C1 segment of cervical spinal cord (tissue), 14 donors: ENCODE results near the gene NEMF.
"Not testable (repeated sequence)": the region's sequence is repeated elsewhere in the genome, so short reads cannot be mapped to it uniquely, and the experiment has no call there.

Experiments
- DNase-seq, 14 donors: peaks; one replicate each; lab custom pipeline; 2025; lab: John Stamatoyannopoulos, UW

The NEMF gene, protein sequence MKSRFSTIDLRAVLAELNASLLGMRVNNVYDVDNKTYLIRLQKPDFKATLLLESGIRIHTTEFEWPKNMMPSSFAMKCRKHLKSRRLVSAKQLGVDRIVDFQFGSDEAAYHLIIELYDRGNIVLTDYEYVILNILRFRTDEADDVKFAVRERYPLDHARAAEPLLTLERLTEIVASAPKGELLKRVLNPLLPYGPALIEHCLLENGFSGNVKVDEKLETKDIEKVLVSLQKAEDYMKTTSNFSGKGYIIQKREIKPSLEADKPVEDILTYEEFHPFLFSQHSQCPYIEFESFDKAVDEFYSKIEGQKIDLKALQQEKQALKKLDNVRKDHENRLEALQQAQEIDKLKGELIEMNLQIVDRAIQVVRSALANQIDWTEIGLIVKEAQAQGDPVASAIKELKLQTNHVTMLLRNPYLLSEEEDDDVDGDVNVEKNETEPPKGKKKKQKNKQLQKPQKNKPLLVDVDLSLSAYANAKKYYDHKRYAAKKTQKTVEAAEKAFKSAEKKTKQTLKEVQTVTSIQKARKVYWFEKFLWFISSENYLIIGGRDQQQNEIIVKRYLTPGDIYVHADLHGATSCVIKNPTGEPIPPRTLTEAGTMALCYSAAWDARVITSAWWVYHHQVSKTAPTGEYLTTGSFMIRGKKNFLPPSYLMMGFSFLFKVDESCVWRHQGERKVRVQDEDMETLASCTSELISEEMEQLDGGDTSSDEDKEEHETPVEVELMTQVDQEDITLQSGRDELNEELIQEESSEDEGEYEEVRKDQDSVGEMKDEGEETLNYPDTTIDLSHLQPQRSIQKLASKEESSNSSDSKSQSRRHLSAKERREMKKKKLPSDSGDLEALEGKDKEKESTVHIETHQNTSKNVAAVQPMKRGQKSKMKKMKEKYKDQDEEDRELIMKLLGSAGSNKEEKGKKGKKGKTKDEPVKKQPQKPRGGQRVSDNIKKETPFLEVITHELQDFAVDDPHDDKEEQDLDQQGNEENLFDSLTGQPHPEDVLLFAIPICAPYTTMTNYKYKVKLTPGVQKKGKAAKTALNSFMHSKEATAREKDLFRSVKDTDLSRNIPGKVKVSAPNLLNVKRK

DNA sequence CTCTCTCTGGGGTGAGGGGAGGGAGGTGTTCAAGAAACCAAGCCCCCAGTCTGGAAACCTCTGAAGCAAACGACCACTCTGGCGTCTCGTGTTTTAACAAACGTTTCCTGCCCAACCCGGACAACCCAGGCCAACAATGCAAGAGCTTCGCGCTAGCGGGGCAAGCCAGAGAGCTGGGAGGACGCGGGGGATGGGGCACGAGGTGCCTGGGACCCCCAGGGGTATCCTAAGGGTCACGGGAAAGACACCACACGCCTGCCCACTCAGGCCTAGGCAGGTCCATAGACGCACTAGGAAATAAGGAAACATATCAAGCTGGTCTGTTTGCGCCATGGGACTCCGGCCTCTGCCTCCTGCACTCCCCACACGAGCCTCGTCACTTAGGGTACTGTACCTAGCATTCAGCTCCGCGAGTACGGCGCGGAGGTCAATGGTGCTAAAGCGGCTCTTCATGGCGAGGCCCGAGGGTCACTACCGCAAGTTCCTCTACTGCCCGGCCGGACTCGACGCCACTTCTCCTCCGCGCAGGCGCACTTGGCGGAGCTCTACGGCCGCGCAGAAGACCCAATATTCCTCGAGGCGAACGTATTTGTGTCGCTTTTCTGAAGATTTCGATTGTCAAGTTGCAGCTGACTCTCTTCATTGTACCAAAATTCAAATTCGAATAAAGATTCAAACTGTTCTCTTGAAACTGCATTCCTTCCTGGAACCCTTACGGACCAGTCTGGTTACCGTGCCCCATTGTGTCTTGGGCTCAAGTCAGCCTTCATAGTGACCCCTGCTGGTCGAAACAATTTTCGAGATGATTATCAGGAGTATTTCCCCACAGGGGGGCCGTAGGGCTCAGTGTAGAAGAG is at the start of gene NEMF:
Gene NEMF, minus strand, starts transcription at position 488 of the 857 bp plus-strand sequence. Its CDS starts 35 bp downstream, at position 453.
- peak; percentile 43 to 100 (median 88) for DNase-seq

DNA sequence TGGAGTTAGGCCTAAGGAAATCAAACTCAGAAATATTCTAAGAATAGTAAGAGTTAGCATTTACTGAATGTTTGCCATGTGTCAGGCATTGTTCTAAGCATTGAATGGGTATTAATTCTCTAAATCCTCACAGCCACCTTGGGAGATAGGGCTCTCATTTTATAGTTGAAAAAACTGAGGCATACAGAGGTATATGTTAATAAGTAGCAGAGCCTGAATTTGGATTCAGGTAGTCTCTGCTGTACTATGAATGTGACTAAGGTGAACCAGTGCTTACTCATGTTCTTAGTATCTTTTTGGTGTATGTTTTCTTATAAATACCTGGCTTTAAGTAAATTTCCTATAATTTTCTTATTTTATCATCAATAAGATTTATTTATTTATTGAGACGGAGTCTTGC is 48.4 kb upstream of the NEMF start:
- no peak for DNase-seq

DNA sequence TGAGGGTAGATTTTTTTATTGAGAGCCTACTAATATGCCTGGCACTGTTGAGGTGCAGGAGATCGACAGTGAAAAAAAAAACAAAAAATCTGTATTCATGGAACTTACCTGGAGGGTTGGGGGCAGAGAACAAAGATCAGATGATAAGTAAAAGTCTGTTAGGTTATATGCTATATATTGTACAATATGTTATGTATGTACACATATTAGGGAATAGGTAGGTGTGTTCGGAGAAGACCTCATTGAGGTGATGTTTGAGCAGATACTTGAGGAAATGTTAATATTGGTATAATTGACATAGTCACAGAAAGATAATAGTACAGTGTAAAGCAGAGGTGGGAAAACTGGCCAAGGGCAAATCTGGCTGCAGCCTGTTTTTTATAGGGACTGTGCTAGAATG is 45.9 kb upstream of the NEMF start:
- DNase-seq = no peak

DNA sequence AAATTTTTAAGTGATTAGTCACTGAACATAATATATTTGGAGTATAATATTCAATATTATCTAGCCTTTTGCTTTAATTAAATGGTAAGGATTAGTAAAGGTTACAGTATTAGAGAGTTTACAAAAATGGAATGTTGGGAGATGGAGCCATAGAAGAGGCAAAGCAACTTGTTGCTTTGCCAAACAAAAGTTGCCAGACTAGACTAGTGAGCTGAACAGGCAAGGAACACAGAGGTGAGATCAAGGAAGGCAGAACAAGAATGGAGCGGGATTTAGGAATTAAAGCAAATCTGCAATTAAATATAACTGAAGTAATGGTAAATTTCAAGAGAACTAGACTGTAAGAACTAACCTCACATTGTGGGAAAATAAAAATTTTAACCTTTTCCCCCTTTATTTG is 45.4 kb upstream of the NEMF start:
- no peak for DNase-seq

DNA sequence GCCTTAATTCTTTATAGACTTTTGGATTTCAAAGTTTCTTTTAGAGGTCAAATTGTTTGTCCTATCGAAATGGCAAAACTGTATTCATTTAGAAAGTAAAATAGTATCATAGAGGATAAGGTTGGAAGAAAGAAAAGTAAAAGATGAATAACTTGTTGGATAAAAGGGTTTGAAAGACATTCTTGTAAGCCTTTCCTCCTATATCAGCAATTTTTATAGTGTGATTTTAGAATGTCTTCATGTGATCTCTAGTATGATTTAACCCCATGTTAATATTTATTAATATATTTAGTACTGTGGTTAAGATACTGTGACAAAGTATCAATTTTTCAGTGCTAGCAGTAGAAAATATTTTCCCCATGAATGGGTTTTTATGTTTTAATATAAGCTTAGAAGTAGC is 44.8 kb upstream of the NEMF start:
- DNase-seq = no peak

DNA sequence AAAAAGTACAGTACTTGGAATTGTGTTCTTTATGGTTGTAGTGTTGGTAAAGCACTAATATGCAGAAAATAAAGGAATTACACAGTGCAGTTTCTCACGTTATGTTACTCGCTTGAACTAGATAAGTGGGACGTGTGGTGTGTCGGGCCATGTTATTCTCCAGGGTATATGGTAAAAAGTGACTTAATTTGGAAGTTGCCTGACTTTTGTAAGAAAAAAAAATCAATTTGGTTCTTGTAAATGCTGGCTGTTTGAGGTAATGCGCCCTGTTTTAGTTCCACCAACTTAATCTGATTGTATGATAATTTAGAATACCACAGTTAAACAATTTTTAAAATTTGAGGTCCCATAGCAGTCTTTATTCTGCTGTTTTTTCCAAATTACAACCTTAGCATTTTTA is 44.4 kb upstream of the NEMF start:
- no peak for DNase-seq

DNA sequence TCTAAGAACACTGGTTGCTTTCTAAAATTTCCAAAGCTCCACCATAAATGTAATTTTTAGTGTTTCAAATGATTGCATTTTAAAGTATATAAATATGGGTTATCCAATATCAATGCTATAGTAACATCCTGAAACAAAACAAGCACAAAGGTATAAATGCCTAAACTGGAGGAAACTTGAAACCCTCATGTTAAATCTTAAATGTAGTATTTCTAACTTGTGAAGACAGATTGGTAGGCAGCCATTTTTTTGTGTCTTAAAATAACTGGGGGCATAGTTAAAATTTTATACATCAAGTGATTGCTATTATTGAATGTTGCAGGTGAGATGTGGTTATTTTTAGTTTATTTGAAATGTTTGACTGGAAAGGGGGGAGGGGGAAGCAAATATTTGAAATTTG is 43.7 kb upstream of the NEMF start:
- not testable (repeated sequence) for DNase-seq

DNA sequence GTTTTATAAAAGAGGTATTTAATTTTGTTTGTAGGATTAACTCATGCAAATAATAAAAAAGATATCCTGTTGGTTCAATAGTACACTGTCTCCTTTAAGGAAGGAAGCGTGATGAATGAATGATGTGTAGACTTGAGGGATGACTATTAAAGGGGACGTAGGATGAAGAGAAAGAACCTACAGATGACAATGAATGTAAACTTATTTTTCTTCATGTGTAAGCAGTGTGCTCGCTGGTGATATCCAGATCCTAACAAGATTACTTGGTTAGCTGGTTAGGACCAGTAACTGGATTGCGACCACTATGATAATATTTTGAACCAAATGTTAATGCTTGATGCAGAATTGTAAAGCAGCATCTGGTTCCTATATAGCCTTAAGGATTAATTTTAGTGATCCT is 42.9 kb upstream of the NEMF start:
- no peak for DNase-seq

DNA sequence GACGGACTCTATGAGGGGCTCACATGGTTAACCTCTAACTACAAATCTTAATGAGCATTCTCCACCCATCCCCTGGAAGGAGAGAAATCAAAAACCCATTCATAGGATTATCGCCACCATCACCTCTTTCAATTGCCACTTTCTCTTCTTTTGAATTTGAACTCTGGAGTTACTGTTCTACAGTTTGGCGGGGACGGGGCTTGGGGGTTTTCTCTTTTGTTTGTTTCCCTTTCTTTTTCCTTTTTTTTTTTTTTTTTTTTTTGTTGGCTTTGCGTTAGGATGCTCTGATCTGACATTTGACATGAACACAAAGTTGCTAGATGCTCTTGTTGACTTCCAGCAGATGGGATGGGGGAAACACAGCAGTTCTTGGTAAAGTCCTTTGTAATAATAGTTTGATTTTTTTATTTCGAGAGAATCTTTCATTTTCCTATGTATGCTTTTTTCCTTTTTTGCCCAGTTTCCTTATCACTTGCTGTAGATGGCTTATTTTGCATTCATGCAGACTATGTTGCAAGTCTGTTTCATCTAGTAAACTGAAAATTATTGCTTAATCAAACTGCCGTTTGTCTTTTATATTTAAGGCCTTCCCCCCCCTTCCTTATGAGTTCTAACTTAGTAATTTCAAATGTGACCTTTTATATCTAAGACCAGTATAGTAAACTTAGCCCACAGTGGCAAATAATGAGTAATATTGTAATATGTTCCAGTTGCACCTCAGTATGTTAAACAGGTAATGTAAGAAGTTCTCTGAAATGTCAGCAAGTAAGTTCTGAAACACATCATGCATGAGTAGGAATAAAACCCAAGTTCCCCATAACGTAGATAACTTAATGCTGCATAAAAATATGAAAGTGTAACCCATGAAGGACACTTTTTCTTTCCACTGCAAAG is 41.9 kb upstream of the NEMF start:
- not testable (repeated sequence) for DNase-seq

DNA sequence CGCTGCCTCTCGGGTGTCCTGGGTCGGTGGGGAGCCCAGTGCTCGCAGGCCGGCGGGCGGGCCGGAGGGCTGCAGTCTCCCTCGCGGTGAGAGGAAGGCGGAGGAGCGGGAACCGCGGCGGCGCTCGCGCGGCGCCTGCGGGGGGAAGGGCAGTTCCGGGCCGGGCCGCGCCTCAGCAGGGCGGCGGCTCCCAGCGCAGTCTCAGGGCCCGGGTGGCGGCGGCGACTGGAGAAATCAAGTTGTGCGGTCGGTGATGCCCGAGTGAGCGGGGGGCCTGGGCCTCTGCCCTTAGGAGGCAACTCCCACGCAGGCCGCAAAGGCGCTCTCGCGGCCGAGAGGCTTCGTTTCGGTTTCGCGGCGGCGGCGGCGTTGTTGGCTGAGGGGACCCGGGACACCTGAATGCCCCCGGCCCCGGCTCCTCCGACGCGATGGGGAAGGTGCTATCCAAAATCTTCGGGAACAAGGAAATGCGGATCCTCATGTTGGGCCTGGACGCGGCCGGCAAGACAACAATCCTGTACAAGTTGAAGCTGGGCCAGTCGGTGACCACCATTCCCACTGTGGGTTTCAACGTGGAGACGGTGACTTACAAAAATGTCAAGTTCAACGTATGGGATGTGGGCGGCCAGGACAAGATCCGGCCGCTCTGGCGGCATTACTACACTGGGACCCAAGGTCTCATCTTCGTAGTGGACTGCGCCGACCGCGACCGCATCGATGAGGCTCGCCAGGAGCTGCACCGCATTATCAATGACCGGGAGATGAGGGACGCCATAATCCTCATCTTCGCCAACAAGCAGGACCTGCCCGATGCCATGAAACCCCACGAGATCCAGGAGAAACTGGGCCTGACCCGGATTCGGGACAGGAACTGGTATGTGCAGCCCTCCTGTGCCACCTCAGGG is 41.0 kb upstream of the NEMF start:
- peak in 6 of 14 donors; percentile 34 to 77 (median 44) for DNase-seq

DNA sequence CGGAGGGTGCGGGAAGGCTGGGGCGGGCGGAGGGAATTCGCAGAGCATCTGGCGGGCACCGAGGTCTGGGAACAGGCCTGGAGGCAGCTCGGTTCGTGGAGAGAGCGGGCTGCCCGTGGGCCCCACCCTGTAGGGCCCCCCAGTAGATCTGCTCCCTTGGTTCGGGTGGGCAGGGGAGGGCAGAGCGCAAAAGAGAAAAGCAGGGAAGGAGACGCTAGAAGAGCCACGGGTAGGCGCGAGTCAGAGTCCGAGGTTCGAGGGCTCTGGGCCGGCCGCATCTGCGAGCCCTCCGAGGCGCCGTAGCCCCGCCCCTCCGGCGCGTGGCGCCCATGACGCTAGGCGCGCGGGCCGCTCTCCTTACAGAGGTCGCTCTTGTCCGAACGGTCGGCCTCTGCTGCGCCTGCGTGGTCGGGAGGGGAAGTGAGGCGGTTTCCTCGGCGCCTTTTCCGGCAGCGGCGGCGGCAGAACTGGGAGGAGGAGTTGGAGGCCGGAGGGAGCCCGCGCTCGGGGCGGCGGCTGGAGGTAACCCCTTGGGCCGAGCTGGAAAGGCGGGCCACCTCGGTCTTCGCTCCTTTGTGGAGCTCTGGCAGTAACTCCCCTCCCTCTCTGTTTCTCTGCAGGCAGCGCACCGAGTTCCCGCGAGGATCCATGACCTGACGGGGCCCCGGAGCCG is 40.2 kb upstream of the NEMF start, which contains the start of gene ARF6:
Gene ARF6, plus strand, starts transcription at position 447 of the 673 bp plus-strand sequence. CDS start 655 bp downstream, outside the sequence.
- DNase-seq = peak; percentile 85 to 99 (median 96)

DNA sequence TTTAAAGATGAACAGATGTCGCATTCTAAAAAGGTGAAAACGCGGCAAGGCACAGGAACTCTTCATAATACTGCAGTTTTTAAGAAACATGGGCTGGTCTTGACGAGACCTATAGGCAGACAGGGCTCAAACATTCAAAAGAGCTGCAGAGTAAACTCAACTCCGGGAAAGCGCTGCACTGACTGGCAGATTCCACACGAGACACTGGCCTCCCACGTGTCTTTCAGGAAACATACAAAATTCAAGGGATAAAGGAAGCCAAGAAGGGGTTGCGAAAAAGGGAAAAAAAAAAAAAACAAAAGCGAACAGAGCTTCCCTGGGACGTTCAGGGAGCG is 39.7 kb upstream of the NEMF start:
- DNase-seq = peak in 6 of 14 donors; percentile 53 to 85 (median 76)

DNA sequence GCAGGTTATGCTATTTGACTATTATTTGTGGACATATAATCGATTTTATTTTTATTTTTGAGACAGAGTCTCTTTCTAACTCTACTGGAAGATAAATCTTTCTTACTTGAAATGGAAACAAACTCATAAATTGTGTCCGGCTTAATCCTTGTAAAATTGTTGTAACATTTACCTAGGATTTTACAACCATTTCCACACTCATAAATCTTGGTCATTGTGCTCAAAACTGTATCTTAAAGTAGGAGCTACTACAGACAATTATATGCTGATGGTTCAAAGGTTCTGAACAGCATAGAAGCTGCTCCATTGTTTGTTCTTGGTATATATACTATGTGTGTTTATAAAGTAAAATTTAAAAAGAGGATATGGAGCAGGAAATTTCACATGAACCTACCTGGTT is 35.7 kb upstream of the NEMF start:
- DNase-seq = no peak

DNA sequence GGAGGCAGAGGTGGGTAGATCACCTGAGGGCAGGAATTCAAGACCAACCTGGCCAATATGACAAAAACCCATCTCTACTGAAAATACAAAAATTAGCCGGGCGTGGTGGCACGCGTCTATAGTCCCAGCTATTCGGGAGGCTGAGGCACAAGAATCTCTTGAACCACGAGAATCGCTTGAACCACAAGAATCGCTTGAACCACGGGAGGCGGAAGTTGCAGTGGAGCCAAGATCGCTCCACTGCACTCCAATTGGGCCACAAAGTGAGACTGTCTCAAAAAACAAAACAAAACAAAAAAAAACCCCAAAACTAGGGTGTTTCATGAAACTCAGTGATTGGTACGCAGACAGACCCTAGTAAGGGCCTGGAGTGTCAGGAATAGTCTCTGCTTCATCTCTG is 33.9 kb upstream of the NEMF start:
- DNase-seq = no peak

DNA sequence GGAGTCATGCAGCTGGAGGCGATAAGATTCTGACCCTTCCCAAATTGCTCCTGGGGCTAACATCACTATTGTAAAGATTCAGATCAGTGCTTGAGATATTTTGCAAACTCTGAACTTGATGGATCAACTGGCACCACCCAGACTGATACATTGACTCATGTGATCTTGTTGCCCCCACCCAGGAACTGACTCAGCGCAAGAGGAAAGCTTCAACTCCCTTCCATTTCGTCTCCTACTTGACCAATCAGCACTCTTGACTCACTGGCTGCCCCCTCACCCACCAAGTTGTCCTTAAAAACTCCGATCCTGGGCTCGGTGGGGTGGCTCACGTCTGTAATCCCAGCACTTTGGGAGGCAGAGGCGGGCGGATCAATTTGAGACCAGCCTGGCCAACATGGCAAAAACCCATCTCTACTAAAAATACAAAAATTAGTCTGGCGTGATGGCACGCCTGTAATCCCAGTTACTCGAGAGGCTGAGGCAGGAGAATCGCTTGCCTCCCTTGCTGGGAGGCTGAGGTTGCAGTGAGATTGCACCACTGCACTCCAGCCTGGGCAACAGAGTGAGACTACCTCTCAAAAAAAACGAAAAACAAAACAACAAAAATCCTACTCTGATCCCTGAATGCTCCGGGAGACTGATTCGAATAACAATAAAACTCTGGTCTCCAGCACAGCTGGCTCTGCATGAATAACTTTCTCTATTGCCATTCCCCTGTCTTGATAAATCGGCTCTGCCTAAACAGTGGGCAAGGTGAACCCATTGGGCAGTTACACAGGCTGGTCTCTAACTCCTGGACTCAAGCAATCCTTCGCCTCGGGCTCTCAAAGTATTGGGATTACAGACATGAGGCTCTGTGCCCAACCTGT is 30.5 kb upstream of the NEMF start:
- DNase-seq = no peak

DNA sequence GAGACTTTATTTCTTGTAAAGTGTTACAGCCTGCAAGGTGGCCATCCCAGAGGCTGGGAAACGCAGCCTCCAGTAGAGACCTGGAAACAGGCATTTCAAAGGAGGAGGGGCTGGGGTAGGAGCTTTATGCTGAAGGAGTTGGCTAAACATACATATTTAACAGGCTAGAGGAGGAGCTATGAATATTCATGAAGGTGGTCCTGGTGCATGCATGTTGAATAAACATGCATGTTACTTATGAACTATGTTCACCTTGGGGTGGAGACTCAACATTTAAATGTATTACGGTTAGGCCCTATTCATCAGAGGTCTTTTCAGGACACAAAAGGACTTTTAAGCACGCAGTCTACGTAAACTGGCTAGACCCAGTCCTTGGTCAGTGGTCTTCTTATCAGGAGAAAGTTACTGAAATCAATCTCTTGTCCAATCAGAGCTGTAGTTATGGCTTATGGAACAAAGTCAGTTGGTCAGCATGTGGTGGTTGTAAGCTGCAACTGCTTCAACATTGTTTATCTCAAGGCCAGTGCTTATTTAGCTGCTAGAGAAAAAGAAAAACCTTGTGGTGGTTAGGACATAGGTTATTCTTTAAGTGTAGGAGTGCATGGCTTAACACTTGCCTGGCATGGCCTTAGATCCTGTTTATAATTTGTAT is 28.9 kb upstream of the NEMF start:
- DNase-seq = no peak
